ENCODE measurements around the gene CHD9NB. TPM values are rescaled to one million over a fixed set of nuclear protein-coding genes. Genes with fewer than 3 reads are reported as not detected.

Gene CHD9NB
- total and polyA plus RNA-seq, 2 of the 4 experiments (the other 2 are of a cell fraction), result 0.94 to 1.1 TPM

GRCh38 chr16:53007095-53007494, 45.6 kb downstream of the CHD9NB start:
- no peak overlapping the region for H3K9ac ChIP-seq (ENCODE audit: low read depth, low read length)
- in situ Hi-C loops (cut with MboI; ENCODE audit: low sequenced_read_pairs), result no loop called here
- no CpG with 5 or more reads among the region's 1 CpG for WGBS, 2 experiments (ENCODE audit: extremely low coverage in 2 of 2, insufficient read length in 1 of 2)
- H3K56ac ChIP-seq (ENCODE audit: extremely low read depth, insufficient read depth, low read length), result no peak overlapping the region
- no peak overlapping the region for H3K4me3 ChIP-seq (ENCODE audit: insufficient read depth, low read depth, low read length)
- BruUV-seq (replicated peaks), result no TSS peak
- DNase-seq (no peak), ATAC-seq (ENCODE audit: low read depth) (no peak)
- intact Hi-C loops (cut with micrococcal nuclease), result no loop called here
- no peak overlapping the region for H3K4me2 ChIP-seq (ENCODE audit: low read depth, low read length)
- H3K27ac ChIP-seq (ENCODE audit: insufficient read depth, low read length), result no peak overlapping the region
- H3K4me1 ChIP-seq (ENCODE audit: control insufficient read depth, insufficient read depth, low read length), result no peaks in the 10 kb centered on the region
- no peaks in the 10 kb centered on the region for H3K9me3 ChIP-seq (ENCODE audit: control insufficient read depth, insufficient read depth, low read length)
- H2BK120ac ChIP-seq (ENCODE audit: low read depth, low read length), result no peak overlapping the region
- H4K8ac ChIP-seq (ENCODE audit: low read depth in 2 of 2, low read length in 2 of 2), result no peak overlapping the region
- no peak overlapping the region for H2AK9ac ChIP-seq (replicated peaks; ENCODE audit: low read depth, low read length, poor library complexity)
- H2AK5ac ChIP-seq (ENCODE audit: low read depth, low read length), result no peak overlapping the region
- TF ChIP-seq RAD21 (IDR thresholded peaks at IDR 0.05; ENCODE audit: low read length) (no peak), CTCF (conservative IDR thresholded peaks at IDR 0.05; ENCODE audit: low read depth, low read length) (no peak), POLR2A (IDR thresholded peaks at IDR 0.05; ENCODE audit: low read depth, low read length) (no peak), BHLHE40 (IDR thresholded peaks at IDR 0.05; ENCODE audit: low read depth, low read length) (no peak), RCOR1 (IDR thresholded peaks at IDR 0.05; ENCODE audit: insufficient replicate concordance, low read length) (no peak)
- H4K91ac ChIP-seq (ENCODE audit: insufficient read depth, low read depth, low read length), result no peak overlapping the region
- no peak overlapping the region for H2BK20ac ChIP-seq (ENCODE audit: low read depth, low read length)
- H3K27me3 ChIP-seq (ENCODE audit: control insufficient read depth, insufficient read depth, low read length), result no peaks in the 10 kb centered on the region
- CTCF ChIA-PET, result no interaction called here
- H2BK15ac ChIP-seq (ENCODE audit: low read depth, low read length), result no peak overlapping the region
- H3K36me3 ChIP-seq (ENCODE audit: control insufficient read depth, insufficient read depth, low read length), result no peaks in the 10 kb centered on the region
- POLR2A ChIA-PET (ENCODE audit: unreplicated experiment), result no interaction called here
- H3K4ac ChIP-seq (ENCODE audit: low read depth, low read length), result no peak overlapping the region
- H2BK5ac ChIP-seq (ENCODE audit: low read depth, low read length, poor library complexity, severe bottlenecking), result no peak overlapping the region
- no peak overlapping the region for H3K18ac ChIP-seq (ENCODE audit: low read depth, low read length)
- no peaks in the 10 kb centered on the region for H4K20me1 ChIP-seq (ENCODE audit: insufficient read depth, low read length)
- H4K5ac ChIP-seq (ENCODE audit: low read depth, low read length), result no peak overlapping the region
- no peaks in the 10 kb centered on the region for H3K9me1 ChIP-seq (ENCODE audit: insufficient read depth, low read length)
- H2AFZ ChIP-seq (replicated peaks; ENCODE audit: low read length, poor library complexity), result no peak overlapping the region
- H3K79me1 ChIP-seq (ENCODE audit: low read depth in 1 of 2, low read length in 2 of 2), result no peaks in the 10 kb centered on the region
- dilution Hi-C loops (cut with HindIII; ENCODE audit: low sequenced_read_pairs, unreplicated experiment), result no loop called here
- no peak overlapping the region for H3K23ac ChIP-seq (ENCODE audit: low read depth, low read length)
- H3K14ac ChIP-seq (replicated peaks; ENCODE audit: low read depth, low read length), result no peak overlapping the region

Data from IMR-90 (cell line).